ENCODE data around the gene CABLES1.

DNA sequence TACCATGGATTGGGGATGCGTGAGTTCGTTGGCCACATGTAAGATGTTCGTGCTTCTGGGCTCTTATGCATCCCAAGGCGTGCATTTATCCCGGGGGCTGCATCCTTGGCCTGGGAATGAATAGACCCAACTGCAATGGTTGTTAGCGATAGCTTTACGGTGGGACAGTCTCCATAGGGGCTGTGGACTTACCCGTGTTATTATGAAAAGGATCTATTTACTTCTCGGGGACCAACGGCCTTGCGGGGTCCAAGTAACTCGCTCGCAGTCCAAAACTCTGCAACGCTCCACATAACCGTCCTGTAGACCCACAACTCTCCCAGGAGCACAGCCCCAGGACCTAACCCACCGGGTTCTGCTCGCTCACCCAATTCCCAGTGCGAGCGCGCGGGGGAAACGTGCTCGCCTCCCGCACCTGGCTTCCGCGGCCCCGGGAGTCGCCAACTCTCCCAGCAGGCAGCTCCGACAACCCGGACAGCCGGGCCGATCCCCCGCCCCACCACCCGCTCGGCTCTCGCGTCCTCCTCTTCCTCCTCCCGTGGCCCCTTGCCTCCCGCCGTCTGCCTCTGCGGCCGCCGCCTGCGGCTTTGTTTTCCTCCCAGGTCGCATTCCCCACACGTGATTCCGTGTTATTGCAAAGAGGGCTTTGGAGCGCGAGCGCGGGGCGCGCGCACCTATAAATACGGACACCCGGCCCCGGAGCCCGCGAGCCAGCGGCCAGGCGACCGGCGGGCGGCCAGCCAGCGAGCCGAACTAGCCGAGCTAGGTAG, at the start of gene CABLES1:
- TF ChIP-seq, protein P1, sequence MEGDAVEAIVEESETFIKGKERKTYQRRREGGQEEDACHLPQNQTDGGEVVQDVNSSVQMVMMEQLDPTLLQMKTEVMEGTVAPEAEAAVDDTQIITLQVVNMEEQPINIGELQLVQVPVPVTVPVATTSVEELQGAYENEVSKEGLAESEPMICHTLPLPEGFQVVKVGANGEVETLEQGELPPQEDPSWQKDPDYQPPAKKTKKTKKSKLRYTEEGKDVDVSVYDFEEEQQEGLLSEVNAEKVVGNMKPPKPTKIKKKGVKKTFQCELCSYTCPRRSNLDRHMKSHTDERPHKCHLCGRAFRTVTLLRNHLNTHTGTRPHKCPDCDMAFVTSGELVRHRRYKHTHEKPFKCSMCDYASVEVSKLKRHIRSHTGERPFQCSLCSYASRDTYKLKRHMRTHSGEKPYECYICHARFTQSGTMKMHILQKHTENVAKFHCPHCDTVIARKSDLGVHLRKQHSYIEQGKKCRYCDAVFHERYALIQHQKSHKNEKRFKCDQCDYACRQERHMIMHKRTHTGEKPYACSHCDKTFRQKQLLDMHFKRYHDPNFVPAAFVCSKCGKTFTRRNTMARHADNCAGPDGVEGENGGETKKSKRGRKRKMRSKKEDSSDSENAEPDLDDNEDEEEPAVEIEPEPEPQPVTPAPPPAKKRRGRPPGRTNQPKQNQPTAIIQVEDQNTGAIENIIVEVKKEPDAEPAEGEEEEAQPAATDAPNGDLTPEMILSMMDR (IDR thresholded peaks at IDR 0.05) = no peak
- TF ChIP-seq POLR2A (IDR thresholded peaks at IDR 0.05) = peak; percentile 17 to 35

Measured in adrenal gland (tissue), 5 donors.